BLaER1 treated with 17β-estradiol and CSF1 and Interleukin-3, amounts not matched to agents 10 nM and 100 nM (cell line): ENCODE data around the gene TRAF7.
"Not testable (repeated sequence)": the region's sequence is repeated elsewhere in the genome, so short reads cannot be mapped to it uniquely, and the experiment has no call there.

Experiments
- H3K27ac ChIP-seq, 11 experiments: shearing (Covaris generic); formaldehyde crosslinking; 2 replicates each; pipeline ENCODE4 v1.8.1; 2022
- H3K27me3 ChIP-seq, 11 experiments: shearing (Covaris generic); formaldehyde crosslinking; 2 replicates each; pipeline ENCODE4 v1.8.1; 2022
- H3K36me3 ChIP-seq, 11 experiments: shearing (Covaris generic); formaldehyde crosslinking; 2 replicates each; pipeline ENCODE4 v1.8.1; 2022
- H3K4me1 ChIP-seq, 10 experiments: shearing (Covaris generic); formaldehyde crosslinking; 2 replicates each; pipeline ENCODE4 v1.8.1; 2022
- H3K4me2 ChIP-seq, 11 experiments: shearing (Covaris generic); formaldehyde crosslinking; 2 replicates each; pipeline ENCODE4 v1.8.1; 2022
- H3K4me3 ChIP-seq, 10 experiments: shearing (Covaris generic); formaldehyde crosslinking; 2 replicates each; pipeline ENCODE4 v1.8.1; 2022
- H3K9ac ChIP-seq, 11 experiments: shearing (Covaris generic); formaldehyde crosslinking; 2 replicates each; pipeline ENCODE4 v1.8.1; 2022
- H3K9me3 ChIP-seq, 11 experiments: shearing (Covaris generic); formaldehyde crosslinking; replicated peaks in 1 of 11; 2 replicates each; pipeline ENCODE4 v1.8.1; 2022
- H4K20me1 ChIP-seq, 11 experiments: shearing (Covaris generic); formaldehyde crosslinking; 2 replicates each; pipeline ENCODE4 v1.8.1; 2022
- Cebpa-rat ChIP-seq, 11 experiments: shearing (Covaris generic); IDR thresholded peaks; 2 replicates each; pipeline ENCODE4 v1.8.1; 2022

Gene TRAF7

DNA sequence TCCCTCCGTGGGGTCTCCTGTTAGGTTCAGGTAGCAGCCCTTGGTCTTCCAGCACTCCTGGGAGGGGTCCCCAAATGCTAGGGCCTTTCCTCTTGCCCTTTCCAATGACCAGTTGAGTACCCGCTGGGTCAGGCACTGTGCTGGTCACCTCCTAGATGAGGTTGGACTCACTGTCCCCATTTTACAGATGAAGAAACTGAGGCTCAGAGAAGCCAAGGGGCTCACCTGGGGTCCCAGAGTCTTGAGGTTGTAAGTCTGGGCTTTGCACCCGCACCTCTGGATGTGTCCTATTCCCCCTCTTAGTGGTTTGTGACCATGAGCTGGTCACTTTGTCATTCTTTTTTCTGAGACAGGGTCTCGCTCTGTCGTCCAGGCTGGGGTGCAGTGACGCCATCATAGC is 42.2 kb downstream of the TRAF7 start:
- H3K9ac ChIP-seq: no peak overlapping the region
- peaks cover 10 to 26% (median 16%) of the 10 kb centered on the region in 10 experiments; a peak in 17 of 20 replicates for H3K4me1 ChIP-seq
- H3K27me3 ChIP-seq: peaks cover 67 to 91% (median 79%) of the 10 kb centered on the region in 11 experiments
- H3K4me2 ChIP-seq: no peak overlapping the region
- TF ChIP-seq Cebpa-rat (IDR thresholded peaks at IDR 0.05): no peak
- H3K36me3 ChIP-seq: no peaks in the 10 kb centered on the region
- H3K4me3 ChIP-seq: no peak overlapping the region
- H4K20me1 ChIP-seq: peaks cover 0 to 44% (median 20%) of the 10 kb centered on the region in 11 experiments; a peak in 17 of 22 replicates
- no peak overlapping the region for H3K27ac ChIP-seq
- no peaks in the 10 kb centered on the region for H3K9me3 ChIP-seq

DNA sequence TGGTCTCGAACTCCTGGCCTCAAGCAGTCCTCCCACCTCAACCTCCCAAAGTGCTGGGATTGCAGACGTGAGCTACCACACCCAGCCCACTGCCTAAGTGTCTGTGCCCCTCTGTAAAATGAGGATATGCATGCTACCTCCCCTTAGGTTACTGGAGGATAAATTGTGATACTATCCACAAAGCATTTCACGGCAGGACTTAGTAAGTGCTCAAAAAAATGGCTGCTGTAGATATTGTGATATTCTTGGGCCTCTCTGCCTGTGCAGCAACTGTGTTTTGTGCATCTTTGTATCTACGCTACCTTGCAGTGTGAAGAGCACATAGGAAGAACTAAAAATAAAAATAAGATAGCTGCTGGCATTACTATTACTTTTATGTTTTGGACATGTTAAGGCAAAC is 42.7 kb downstream of the TRAF7 start:
- no peak for TF ChIP-seq Cebpa-rat (IDR thresholded peaks at IDR 0.05)
- H3K9ac ChIP-seq: no peak overlapping the region
- H3K9me3 ChIP-seq: no peaks in the 10 kb centered on the region
- no peaks in the 10 kb centered on the region for H3K36me3 ChIP-seq
- peaks cover 10 to 26% (median 16%) of the 10 kb centered on the region in 10 experiments; a peak in 17 of 20 replicates for H3K4me1 ChIP-seq
- peaks cover 0 to 44% (median 20%) of the 10 kb centered on the region in 11 experiments; a peak in 17 of 22 replicates for H4K20me1 ChIP-seq
- H3K27me3 ChIP-seq: peaks cover 66 to 90% (median 78%) of the 10 kb centered on the region in 11 experiments
- no peak overlapping the region for H3K4me2 ChIP-seq
- no peak overlapping the region for H3K27ac ChIP-seq
- no peak overlapping the region for H3K4me3 ChIP-seq

DNA sequence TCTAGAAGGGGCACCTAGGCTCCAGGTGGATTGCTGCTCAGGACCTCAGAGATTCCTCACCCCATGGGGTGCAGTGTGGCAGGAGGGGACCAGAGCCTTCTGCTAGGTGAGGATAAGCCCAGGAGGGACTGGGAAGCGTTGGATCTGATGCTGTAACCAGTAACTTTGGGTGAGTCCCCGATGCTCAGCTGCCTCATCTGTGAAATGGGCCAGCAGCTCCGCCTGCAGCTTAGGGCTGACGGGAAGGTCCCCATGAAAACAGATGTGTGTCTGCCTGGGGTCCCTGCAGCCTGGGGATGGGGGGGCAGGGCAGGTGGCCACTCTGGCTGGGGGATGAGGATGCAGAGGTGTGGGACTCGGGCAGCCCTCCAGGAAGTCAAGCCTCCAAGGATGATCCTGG is 43.5 kb downstream of the TRAF7 start:
- Histone ChIP-seq H3K9ac (no peak overlapping the region), H3K4me3 (no peak overlapping the region), H3K27ac (no peak overlapping the region), H3K4me1 (peaks cover 10 to 22% (median 16%) of the 10 kb centered on the region in 10 experiments; a peak in 17 of 20 replicates), H4K20me1 (peaks cover 0 to 40% (median 17%) of the 10 kb centered on the region in 11 experiments; a peak in 17 of 22 replicates), H3K4me2 (no peak overlapping the region), H3K9me3 (no peaks in the 10 kb centered on the region), H3K27me3 (peaks cover 58 to 82% (median 70%) of the 10 kb centered on the region in 11 experiments), H3K36me3 (no peaks in the 10 kb centered on the region)
- TF ChIP-seq Cebpa-rat (IDR thresholded peaks at IDR 0.05): no peak

DNA sequence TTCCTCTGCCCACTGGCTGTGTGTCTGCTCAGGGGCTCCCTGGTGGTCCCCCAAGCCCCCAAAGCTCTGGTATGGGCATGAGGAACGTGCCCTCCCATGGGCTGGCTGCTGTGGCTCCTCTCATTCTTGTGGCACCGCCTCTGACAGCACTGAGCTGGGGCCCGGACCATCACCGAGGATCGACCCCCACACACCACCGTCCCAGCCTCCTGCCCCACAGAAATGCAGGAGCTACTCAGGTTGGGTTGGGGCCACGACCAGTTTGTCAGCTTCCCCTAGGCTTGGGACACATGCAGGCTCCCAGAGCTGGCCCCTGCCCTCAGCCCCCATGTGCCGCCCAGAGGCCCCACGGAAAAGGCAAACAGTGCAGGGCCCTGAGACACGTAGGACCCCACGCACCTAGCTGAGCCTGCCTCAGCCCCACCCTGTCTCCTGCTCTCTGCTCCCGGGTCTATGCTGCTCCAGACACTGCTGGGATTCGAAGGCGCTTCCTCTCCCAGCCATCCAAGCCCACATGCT is 44.1 kb downstream of the TRAF7 start:
- peaks cover 52 to 76% (median 64%) of the 10 kb centered on the region in 11 experiments for H3K27me3 ChIP-seq
- H3K36me3 ChIP-seq: no peaks in the 10 kb centered on the region
- peaks cover 15 to 22% (median 18%) of the 10 kb centered on the region in 10 experiments for H3K4me1 ChIP-seq
- TF ChIP-seq Cebpa-rat (IDR thresholded peaks at IDR 0.05): no peak
- no peak overlapping the region for H3K4me3 ChIP-seq
- no peak overlapping the region for H3K9ac ChIP-seq
- H3K27ac ChIP-seq: no peak overlapping the region
- peaks cover 0 to 34% (median 12%) of the 10 kb centered on the region in 11 experiments; a peak in 17 of 22 replicates for H4K20me1 ChIP-seq
- H3K4me2 ChIP-seq: no peak overlapping the region
- H3K9me3 ChIP-seq: no peaks in the 10 kb centered on the region

DNA sequence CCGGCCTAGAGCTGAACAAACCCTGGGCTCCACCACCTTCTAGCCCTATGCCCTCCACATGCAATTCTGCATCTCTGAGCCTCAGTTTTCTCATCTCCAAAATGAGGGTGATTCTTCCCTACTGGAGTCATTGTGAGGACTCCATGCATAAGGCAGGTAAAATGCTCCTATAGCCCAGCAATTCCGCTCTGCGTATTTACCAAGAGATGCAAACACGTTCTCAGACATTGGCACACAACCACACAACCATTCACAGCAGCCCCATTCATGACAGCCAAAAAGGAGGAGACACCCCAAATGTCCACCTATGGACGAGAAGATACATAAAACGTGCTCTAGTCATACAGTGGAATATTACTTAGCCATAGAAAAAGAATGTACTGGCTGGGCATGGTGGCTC is 44.7 kb downstream of the TRAF7 start:
- peaks cover 0 to 28% (median 5%) of the 10 kb centered on the region in 11 experiments; a peak in 17 of 22 replicates for H4K20me1 ChIP-seq
- H3K36me3 ChIP-seq: no peaks in the 10 kb centered on the region
- no peak overlapping the region for H3K4me2 ChIP-seq
- H3K4me1 ChIP-seq: peaks cover 12 to 18% (median 15%) of the 10 kb centered on the region in 10 experiments
- H3K27ac ChIP-seq: no peak overlapping the region
- H3K9ac ChIP-seq: no peak overlapping the region
- H3K27me3 ChIP-seq: peaks cover 46 to 70% (median 58%) of the 10 kb centered on the region in 11 experiments
- no peak overlapping the region for H3K4me3 ChIP-seq
- no peaks in the 10 kb centered on the region for H3K9me3 ChIP-seq
- no peak for TF ChIP-seq Cebpa-rat (IDR thresholded peaks at IDR 0.05)

DNA sequence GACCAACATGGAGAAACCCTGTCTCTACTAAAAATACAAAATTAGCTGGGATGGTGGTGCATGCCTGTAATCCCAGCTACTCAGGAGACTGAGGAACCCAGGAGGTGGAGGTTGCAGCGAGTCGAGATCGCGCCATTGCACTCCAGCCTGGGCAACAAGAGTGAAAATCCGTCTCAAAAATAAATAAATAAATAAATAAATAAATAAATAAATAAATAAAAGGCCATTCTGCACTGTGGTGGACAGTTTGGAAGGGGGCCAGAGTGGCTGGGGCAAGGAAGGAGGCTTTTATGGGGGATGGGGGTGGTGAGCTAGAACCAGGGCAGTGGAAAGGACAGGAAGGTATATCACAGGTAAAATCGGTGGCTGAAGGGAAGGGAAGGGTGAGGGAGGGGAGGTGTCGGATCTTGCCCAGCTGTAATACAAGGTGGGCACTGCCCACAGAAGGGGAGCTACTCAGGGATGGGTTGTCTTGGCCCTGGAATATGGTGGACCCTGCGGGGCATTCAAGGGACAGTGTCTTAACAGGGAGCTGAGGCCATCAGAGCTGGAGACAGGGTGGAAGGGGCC is 47.6 kb downstream of the TRAF7 start:
- not testable (repeated sequence) for H3K27ac ChIP-seq, H3K4me2 ChIP-seq, H3K9me3 ChIP-seq, H3K9ac ChIP-seq, H3K4me3 ChIP-seq
- peaks cover 27 to 33% (median 31%) of the 10 kb centered on the region in 10 experiments for H3K4me1 ChIP-seq
- H3K36me3 ChIP-seq: peaks cover 14 to 16% (median 16%) of the 10 kb centered on the region in 11 experiments
- H3K27me3 ChIP-seq: peaks cover 20 to 42% (median 29%) of the 10 kb centered on the region in 11 experiments
- peaks cover 0 to 25% (median 0%) of the 10 kb centered on the region in 11 experiments; a peak in 7 of 22 replicates for H4K20me1 ChIP-seq

DNA sequence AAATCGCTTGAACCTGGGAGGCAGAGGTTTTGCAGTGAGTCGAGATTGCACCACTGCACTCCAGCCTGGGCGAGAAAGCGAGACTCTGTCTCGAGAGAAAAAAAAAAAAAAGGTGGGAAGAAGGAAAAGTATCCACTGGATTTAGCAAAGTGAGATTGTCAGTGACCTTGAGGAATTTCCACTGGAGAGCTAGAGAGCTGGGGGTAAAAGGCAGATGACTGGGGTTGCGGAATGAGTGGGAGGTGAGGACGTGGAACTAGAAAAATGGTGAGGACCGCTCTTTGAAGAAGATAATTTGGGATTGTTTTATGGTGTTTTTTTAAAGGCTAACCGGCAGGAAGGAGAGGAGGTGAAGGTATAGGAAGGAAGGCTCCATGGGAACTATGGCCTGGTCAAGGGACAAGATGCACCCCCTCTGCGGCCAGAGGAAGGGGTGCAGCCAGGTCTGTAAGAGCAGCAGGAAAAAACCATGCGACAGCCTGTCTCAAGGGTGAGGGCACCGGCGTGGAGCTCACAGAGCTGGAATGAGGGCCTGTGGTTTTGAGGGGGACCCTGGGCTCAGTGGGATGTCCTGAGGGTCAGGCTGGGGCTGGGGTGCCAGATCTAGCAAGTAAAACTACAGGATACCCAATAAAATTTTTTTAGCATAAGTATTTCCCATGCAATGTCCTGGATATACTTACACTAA is 49.0 kb downstream of the TRAF7 start:
- peaks cover 0 to 35% (median 6%) of the 10 kb centered on the region in 11 experiments; a peak in 11 of 22 replicates for H4K20me1 ChIP-seq
- peak overlapping the region; percentile 82 to 99 (median 89) for H3K4me2 ChIP-seq
- peak overlapping the region; percentile 90 to 99 (median 95) for H3K9ac ChIP-seq
- H3K4me1 ChIP-seq: peaks cover 27 to 33% (median 31%) of the 10 kb centered on the region in 10 experiments
- no peak for TF ChIP-seq Cebpa-rat (IDR thresholded peaks at IDR 0.05)
- peaks cover 28 to 30% (median 29%) of the 10 kb centered on the region in 11 experiments for H3K36me3 ChIP-seq
- peaks cover 6 to 29% (median 15%) of the 10 kb centered on the region in 11 experiments for H3K27me3 ChIP-seq
- peak overlapping the region; percentile 62 to 86 (median 72) for H3K4me3 ChIP-seq
- H3K9me3 ChIP-seq: no peaks in the 10 kb centered on the region
- H3K27ac ChIP-seq: peak overlapping the region; percentile 87 to 99 (median 96)

DNA sequence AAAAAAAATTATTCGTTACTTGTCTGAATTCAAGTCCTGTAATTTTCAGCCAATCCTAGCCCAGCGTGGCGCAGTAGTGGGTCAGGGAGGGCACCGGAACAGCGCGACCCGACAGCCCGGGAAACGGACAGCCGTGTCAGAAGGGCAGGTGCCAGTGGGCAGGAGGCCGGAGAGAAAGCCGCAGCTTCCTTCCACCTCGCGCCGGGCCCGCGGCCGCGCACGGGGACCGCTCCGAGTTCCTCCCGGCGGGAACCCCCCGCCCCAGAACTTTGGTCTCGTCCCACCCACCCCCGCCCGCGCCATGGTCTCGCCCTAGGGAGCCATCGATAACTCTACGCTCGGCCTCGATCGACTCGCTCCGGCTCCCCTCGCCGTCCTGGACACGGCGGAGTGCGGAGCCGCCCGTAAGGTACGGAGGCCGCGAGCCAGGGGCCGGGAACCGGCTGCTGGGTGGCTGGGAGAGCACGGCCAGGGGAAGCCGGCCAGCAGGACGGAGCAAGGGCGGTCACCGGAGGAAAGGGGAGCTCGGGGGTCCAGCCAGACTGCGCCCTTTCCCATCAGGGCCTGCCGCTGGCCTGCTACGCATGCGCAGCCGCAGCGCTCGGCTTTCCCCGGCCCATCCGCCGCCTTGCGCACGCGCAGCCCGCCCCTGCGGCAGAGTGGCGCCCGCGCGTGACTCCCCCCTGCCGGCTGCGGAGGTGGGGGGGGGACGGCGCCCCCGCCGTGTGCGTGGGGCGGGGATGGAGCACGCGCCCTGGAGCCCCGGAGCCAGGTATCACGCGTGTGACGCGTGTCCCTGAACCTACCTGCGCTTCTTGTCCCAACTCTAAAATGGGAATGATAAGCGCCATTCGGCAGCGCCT is 49.8 kb downstream of the TRAF7 start, which contains the start of gene MLST8:
MLST8 (plus strand) TSS at position 351 of the 863 bp plus-strand sequence. CDS start 632 bp downstream, outside the sequence.
- Histone ChIP-seq H3K9ac (peak within 1 kb of the TSS; percentile 90 to 99 (median 95)), H3K4me3 (peak within 1 kb of the TSS; percentile 62 to 86 (median 72)), H3K9me3 (no peaks in the 10 kb centered on the region), H3K4me2 (peak within 1 kb of the TSS; percentile 95 to 100 (median 97)), H4K20me1 (peaks cover 0 to 37% (median 7%) of the 10 kb centered on the region in 11 experiments; a peak in 11 of 22 replicates), H3K27ac (peak within 1 kb of the TSS; percentile 87 to 99 (median 96)), H3K36me3 (peaks cover 31 to 38% (median 37%) of the 10 kb centered on the region in 11 experiments), H3K4me1 (peaks cover 27 to 33% (median 31%) of the 10 kb centered on the region in 10 experiments), H3K27me3 (peaks cover 0 to 21% (median 8%) of the 10 kb centered on the region in 11 experiments; a peak in 17 of 22 replicates)
- no peak for TF ChIP-seq Cebpa-rat (IDR thresholded peaks at IDR 0.05)
